ENCODE measurements around the gene MIOS. TPM values are rescaled to one million over a fixed set of nuclear protein-coding genes. Genes with fewer than 3 reads are reported as not detected.

MIOS gene
- total RNA-seq, 1 experiment from 2014 or later, result 25.8 TPM

GRCh38 chr7:7567898-7568531, 1.3 kb downstream of the MIOS start (continued):
- TF ChIP-seq YY1 (IDR thresholded peaks at IDR 0.05; ENCODE audit: extremely low read depth, insufficient replicate concordance, low read depth, low read length) (no peak), SIN3A (IDR thresholded peaks at IDR 0.05; ENCODE audit: low read depth) (no peak)

- ATAC-seq, result no peak
- intact Hi-C loops (cut with micrococcal nuclease), result no loop called here
Measured at GRCh38 chr7:7568553-7568952, 1.9 kb downstream of the MIOS start.

GRCh38 chr7:7569081-7569527, 2.4 kb downstream of the MIOS start:
- Histone ChIP-seq H2AFZ (ENCODE audit: low read depth, low read length, poor library complexity, severe bottlenecking) (no peak overlapping the region), H3K9me3 (ENCODE audit: control insufficient read depth in 1 of 2, insufficient read depth in 1 of 2, low read depth in 1 of 2, low read length in 2 of 2) (no peaks in the 10 kb centered on the region), H3K27ac (ENCODE audit: low read depth, low read length) (no peak overlapping the region), H3K79me2 (ENCODE audit: insufficient read depth, low read length) (peaks cover 68% of the 10 kb centered on the region), H3K9me2 (ENCODE audit: insufficient read depth) (no peaks in the 10 kb centered on the region), H3K4me3 (replicated peaks in 1 of 2; ENCODE audit: low read depth in 1 of 2, low read length in 2 of 2) (no peak overlapping the region), H3K36me3 (ENCODE audit: control insufficient read depth in 1 of 2, insufficient read depth in 2 of 2, low read length in 2 of 2) (0 out of 4 replicates have a peak, but pooled peaks cover 0 to 9% of the 10 kb centered on the region in 2 experiments), H3K27me3 (ENCODE audit: insufficient read depth, low read length) (no peaks in the 10 kb centered on the region), H4K20me1 (ENCODE audit: insufficient read depth) (no peaks in the 10 kb centered on the region), H3K4me1 (ENCODE audit: control insufficient read depth in 1 of 2, insufficient read depth in 2 of 2, low read length in 2 of 2) (peaks cover 19 to 33% of the 10 kb centered on the region in 2 experiments), H3K9ac (ENCODE audit: low read length) (no peak overlapping the region), H3K4me2 (ENCODE audit: low read length) (no peak overlapping the region)
- ChIA-PET POLR2A (interaction anchor here (1.4 kb wide), 1 partner anchor 10 kb away, joined by 3 read pairs; no protein-coding TSS in a partner anchor), CTCF (no interaction called here), RAD21 (ENCODE audit: low non-redundant PET in 1 of 2, low total read pairs in 2 of 2, uncharacterized antibody in 2 of 2, unreplicated experiment in 2 of 2) (no interaction called here)
- intact Hi-C loops (cut with micrococcal nuclease), result no loop called here
- no peak for ATAC-seq
- BruUV-seq (replicated peaks), result no TSS peak
- no peak for DNase-seq (ENCODE audit: low read depth, low spot score)
- TF ChIP-seq EZH2phosphoT487 (IDR thresholded peaks at IDR 0.05; ENCODE audit: borderline replicate concordance), result no peak
- no peak for TF ChIP-seq JUND (IDR thresholded peaks at IDR 0.05)
- no peak for TF ChIP-seq POLR2AphosphoS5 (IDR thresholded peaks at IDR 0.05; ENCODE audit: low read depth, low read length)
- TF ChIP-seq CBX3 (IDR thresholded peaks at IDR 0.05; ENCODE audit: low read depth), result no peak
- TF ChIP-seq TCF7L2 (IDR thresholded peaks at IDR 0.05; ENCODE audit: borderline replicate concordance, extremely low read depth, insufficient read depth, insufficient read length), result no peak
- no peak for TF ChIP-seq SP1 (IDR thresholded peaks at IDR 0.05; ENCODE audit: low read depth)
- TF ChIP-seq ATF3 (IDR thresholded peaks at IDR 0.05), result no peak
- no peak for TF ChIP-seq YY1 (IDR thresholded peaks at IDR 0.05; ENCODE audit: extremely low read depth, insufficient replicate concordance, low read depth, low read length)
- no peak for TF ChIP-seq CEBPB (IDR thresholded peaks at IDR 0.05; ENCODE audit: low read depth)
- TF ChIP-seq, protein P1, sequence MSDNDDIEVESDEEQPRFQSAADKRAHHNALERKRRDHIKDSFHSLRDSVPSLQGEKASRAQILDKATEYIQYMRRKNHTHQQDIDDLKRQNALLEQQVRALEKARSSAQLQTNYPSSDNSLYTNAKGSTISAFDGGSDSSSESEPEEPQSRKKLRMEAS (IDR thresholded peaks at IDR 0.05), result no peak
- no peak for TF ChIP-seq SIN3A (IDR thresholded peaks at IDR 0.05; ENCODE audit: low read depth)
- no peak for TF ChIP-seq RAD21 (IDR thresholded peaks at IDR 0.05; ENCODE audit: low read depth)
- TF ChIP-seq, protein P2, sequence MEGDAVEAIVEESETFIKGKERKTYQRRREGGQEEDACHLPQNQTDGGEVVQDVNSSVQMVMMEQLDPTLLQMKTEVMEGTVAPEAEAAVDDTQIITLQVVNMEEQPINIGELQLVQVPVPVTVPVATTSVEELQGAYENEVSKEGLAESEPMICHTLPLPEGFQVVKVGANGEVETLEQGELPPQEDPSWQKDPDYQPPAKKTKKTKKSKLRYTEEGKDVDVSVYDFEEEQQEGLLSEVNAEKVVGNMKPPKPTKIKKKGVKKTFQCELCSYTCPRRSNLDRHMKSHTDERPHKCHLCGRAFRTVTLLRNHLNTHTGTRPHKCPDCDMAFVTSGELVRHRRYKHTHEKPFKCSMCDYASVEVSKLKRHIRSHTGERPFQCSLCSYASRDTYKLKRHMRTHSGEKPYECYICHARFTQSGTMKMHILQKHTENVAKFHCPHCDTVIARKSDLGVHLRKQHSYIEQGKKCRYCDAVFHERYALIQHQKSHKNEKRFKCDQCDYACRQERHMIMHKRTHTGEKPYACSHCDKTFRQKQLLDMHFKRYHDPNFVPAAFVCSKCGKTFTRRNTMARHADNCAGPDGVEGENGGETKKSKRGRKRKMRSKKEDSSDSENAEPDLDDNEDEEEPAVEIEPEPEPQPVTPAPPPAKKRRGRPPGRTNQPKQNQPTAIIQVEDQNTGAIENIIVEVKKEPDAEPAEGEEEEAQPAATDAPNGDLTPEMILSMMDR (IDR thresholded peaks at IDR 0.05 in 2 of 3, conservative IDR thresholded peaks at IDR 0.05 in 1 of 3; ENCODE audit: borderline replicate concordance in 1 of 3, insufficient read depth in 1 of 3, low read depth in 2 of 3, low read length in 2 of 3), result no peak
- TF ChIP-seq SRF (IDR thresholded peaks at IDR 0.05; ENCODE audit: low read depth), result no peak
- TF ChIP-seq EZH2 (IDR thresholded peaks at IDR 0.05), result no peak

More at GRCh38 chr7:7568553-7568952, 1.9 kb downstream of the MIOS start:
- Histone ChIP-seq H3K79me2 (ENCODE audit: insufficient read depth, low read length) (peaks cover 65% of the 10 kb centered on the region), H3K36me3 (ENCODE audit: control insufficient read depth in 1 of 2, insufficient read depth in 2 of 2, low read length in 2 of 2) (0 out of 4 replicates have a peak, but pooled peaks cover 0 to 9% of the 10 kb centered on the region in 2 experiments), H2AFZ (ENCODE audit: low read depth, low read length, poor library complexity, severe bottlenecking) (no peak overlapping the region), H3K27me3 (ENCODE audit: insufficient read depth, low read length) (no peaks in the 10 kb centered on the region), H3K9ac (ENCODE audit: low read length) (peak overlapping the region; percentile 90; the same call in 1 of the 2 replicates), H3K9me3 (ENCODE audit: control insufficient read depth in 1 of 2, insufficient read depth in 1 of 2, low read depth in 1 of 2, low read length in 2 of 2) (no peaks in the 10 kb centered on the region), H3K4me2 (ENCODE audit: low read length) (peak overlapping the region; percentile 94), H3K4me3 (replicated peaks in 1 of 2; ENCODE audit: low read depth in 1 of 2, low read length in 2 of 2) (peak overlapping the region in 1 of 2 experiments; percentile 92; a peak in 2 of 4 replicates), H3K27ac (ENCODE audit: low read depth, low read length) (no peak overlapping the region), H3K4me1 (ENCODE audit: control insufficient read depth in 1 of 2, insufficient read depth in 2 of 2, low read length in 2 of 2) (peaks cover 24 to 39% of the 10 kb centered on the region in 2 experiments), H4K20me1 (ENCODE audit: insufficient read depth) (no peaks in the 10 kb centered on the region), H3K9me2 (ENCODE audit: insufficient read depth) (no peaks in the 10 kb centered on the region)
- no TSS peak for BruUV-seq (replicated peaks)
- DNase-seq (ENCODE audit: low read depth, low spot score), result no peak
- TF ChIP-seq SP1 (IDR thresholded peaks at IDR 0.05; ENCODE audit: low read depth), result no peak
- no peak for TF ChIP-seq YY1 (IDR thresholded peaks at IDR 0.05; ENCODE audit: extremely low read depth, insufficient replicate concordance, low read depth, low read length)
- TF ChIP-seq POLR2AphosphoS5 (IDR thresholded peaks at IDR 0.05; ENCODE audit: low read depth, low read length), result no peak
- TF ChIP-seq EZH2 (IDR thresholded peaks at IDR 0.05), result no peak
- ChIA-PET CTCF (no interaction called here), POLR2A (interaction anchor here (1.4 kb wide), 1 partner anchor 10 kb away, joined by 3 read pairs; no protein-coding TSS in a partner anchor), RAD21 (ENCODE audit: low non-redundant PET in 1 of 2, low total read pairs in 2 of 2, uncharacterized antibody in 2 of 2, unreplicated experiment in 2 of 2) (no interaction called here)
